H7 (cell line): ENCODE results near the gene BAG5. TPM values are rescaled to one million over a fixed set of nuclear protein-coding genes. Genes with fewer than 3 reads are reported as not detected.
A peak's percentile ranks its signal among the peaks of the same experiment; 100 is the strongest.
"Not testable (repeated sequence)": the region's sequence is repeated elsewhere in the genome, so short reads cannot be mapped to it uniquely, and the experiment has no call there.

Source experiments
- DNase-seq: peaks from one replicate; pipeline ENCODE4 v3.0.0; 2012
- H3K27me3 ChIP-seq: 2 replicates; pipeline ENCODE4 v1.6.0; 2011; ENCODE audit warnings: mild to moderate bottlenecking, low read length; ENCODE audit not compliant: control insufficient read depth, insufficient read depth
- H3K36me3 ChIP-seq: replicated peaks from 2 replicates; pipeline ENCODE4 v1.5.1; 2011; ENCODE audit warnings: low read length; ENCODE audit not compliant: control insufficient read depth, insufficient read depth
- H3K4me3 ChIP-seq: 2 replicates; pipeline ENCODE4 v1.5.1; 2011; ENCODE audit warnings: low read depth, mild to moderate bottlenecking, control low read depth, low read length, moderate library complexity; ENCODE audit not compliant: insufficient read depth
- total RNA-seq: library from RNA; depleted of rRNA; stranded (reverse); fragments of >200 nt; shearing (Covaris generic); gene quantifications from 2 replicates; pipeline ENCODE4 v1.2.3, GENCODE V29; 2014; rRNA removed

The BAG5 gene, protein sequence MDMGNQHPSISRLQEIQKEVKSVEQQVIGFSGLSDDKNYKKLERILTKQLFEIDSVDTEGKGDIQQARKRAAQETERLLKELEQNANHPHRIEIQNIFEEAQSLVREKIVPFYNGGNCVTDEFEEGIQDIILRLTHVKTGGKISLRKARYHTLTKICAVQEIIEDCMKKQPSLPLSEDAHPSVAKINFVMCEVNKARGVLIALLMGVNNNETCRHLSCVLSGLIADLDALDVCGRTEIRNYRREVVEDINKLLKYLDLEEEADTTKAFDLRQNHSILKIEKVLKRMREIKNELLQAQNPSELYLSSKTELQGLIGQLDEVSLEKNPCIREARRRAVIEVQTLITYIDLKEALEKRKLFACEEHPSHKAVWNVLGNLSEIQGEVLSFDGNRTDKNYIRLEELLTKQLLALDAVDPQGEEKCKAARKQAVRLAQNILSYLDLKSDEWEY
- 16.6 and 17.7 TPM in 2 replicates for total RNA-seq

DNA sequence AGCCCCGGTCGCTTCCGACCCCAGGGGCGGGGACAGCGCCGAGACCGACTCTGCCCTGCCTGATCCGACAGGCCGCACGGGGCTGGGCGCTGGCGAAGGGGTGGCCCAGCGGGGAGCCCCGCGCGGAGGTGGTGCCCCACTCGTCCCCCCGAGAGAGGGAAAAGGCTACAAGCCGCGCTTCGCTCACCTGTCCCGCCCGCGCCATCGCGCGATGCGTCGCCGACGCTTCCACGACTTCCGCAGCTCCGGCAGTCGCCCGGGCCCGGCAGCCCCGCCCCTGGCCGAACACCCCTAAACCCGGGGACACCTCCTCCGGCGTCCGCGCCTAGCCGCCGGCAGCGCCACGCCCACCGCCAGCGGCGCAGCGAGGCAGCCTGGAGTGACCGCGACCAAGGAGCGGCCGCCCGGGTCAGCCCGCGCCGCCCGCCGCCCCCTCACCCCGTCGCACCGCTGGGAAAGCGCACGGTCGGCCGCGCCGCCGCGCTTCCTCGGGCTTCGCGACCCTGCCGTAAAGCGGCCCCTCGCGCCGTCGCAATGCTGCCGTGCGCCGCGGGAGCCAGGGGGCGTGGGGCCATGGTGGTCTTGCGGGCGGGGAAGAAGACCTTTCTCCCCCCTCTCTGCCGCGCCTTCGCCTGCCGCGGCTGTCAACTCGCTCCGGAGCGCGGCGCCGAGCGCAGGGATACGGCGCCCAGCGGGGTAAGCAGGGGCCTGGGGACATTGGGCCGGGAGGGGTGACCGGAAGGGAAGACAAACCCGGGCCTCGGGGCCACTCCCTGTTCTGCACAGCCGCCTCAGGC, at the start of gene BAG5, which contains the start of gene COA8:
Gene BAG5 (minus strand): TSS at position 229 of the 797 bp plus-strand sequence. CDS start 1,493 bp downstream, outside the sequence.
Gene COA8 (plus strand): TSS at position 532 of the 797 bp plus-strand sequence. CDS start 42 bp downstream, at position 574.
- Histone ChIP-seq H3K4me3 (peak within 1 kb of the TSS; percentile 94), H3K27me3 (no peaks in the 10 kb centered on the region), H3K36me3 (peaks cover 5% of the 10 kb centered on the region)
- peak; percentile 98 for DNase-seq

DNA sequence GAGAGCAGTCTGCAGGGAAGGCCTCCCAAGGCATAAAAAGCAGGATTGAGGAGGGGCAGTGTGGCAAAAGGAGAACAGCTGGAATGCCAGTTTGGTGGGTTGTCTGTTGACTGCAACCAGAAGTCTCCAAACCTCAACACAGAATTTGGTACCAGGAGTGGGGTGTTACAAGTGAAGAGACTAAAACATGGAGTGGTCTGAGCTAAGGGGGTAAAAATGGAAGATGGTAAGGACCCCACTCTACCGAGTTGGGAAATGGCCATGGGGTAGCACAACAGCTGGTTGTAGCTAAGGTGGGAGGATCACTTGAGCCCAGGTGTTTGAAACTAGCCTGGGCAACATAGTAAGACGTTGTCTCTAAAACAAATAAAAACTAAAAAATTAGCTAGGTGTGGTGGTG, 48.8 kb upstream of the BAG5 start:
- Histone ChIP-seq H3K27me3 (no peaks in the 10 kb centered on the region; the same call in 1 of the 2 replicates), H3K36me3 (no peaks in the 10 kb centered on the region), H3K4me3 (no peak overlapping the region)
- DNase-seq: no peak

DNA sequence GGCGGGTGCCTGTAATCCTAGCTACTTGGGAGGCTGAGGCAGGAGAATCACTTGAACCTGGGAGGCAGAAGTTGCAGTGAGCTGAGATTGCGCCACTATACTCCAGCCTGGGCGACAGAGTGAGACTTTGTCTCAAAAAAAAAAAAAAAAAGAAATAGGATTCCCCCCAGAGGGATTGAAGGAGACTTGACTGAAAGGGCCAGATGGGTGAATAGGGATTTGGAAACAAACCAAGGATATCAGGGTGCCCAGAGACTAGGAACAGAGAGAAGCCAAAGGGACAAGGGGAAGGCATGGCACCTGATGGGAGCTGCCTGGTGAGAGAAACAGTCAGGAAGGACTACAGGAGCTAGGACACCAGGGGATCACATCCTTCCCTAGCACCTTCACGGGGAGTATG, 46.6 kb upstream of the BAG5 start:
- peak; percentile 5 for DNase-seq
- H3K4me3 ChIP-seq, H3K27me3 ChIP-seq, H3K36me3 ChIP-seq: not testable (repeated sequence)

DNA sequence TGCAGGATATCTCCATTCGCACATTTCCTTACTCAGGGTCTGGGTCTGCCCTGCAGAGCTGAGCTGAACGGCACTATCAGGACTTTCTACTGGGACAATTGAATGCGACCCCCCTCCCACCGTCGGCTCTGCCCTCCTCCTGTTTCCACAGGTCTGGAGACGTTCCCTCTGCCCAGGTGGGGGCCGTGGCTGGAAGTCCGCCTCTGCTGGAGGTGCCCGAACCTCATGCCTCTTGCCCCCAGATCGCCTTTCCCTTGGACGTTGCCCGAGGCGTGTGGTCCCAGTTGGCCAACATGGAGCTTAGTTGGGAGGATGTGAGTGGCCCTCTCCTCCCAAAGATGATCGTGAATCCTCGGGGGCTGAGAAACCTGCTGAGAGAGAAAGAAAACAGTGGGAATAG, 45.4 kb upstream of the BAG5 start:
- Histone ChIP-seq H3K36me3 (no peaks in the 10 kb centered on the region), H3K4me3 (no peak overlapping the region), H3K27me3 (no peaks in the 10 kb centered on the region; the same call in 1 of the 2 replicates)
- peak; percentile 42 for DNase-seq

DNA sequence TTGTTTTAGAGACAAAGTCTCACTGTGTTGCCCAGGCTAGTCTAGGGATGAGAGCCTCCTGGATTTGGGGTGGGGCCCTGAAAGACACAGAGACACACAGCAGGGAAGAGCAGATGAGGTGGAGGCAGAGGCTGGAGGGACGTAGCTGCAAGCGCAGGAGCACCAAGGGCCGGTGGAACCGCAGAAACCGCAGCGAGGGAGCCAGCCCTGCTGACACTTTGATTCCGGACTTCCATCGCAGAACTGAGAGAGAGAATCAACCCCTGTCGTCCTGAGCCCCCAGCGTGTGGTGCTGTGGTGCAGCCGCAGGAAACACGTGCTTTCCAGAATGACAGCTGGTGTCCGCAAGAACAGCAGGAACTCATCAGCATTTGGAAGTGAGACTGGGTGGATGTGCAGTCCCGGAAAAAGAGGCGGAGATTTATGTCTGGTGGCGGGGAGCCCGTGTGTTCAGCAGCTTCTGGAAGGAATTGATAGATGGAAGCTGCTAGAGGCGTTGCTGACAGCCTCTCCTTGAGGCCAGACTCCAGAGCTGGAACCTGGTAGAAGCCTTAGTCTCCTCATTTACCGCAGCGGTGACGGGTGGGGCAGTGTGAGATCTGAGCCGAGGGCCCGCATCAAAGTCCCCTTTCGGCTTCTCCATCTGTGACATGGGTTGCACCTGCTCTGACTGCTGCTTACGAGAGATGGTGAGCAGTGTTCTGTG, 44.7 kb upstream of the BAG5 start:
- no peaks in the 10 kb centered on the region; the same call in 1 of the 2 replicates for H3K27me3 ChIP-seq
- DNase-seq: peak; percentile 84
- no peak overlapping the region for H3K4me3 ChIP-seq
- no peaks in the 10 kb centered on the region for H3K36me3 ChIP-seq

DNA sequence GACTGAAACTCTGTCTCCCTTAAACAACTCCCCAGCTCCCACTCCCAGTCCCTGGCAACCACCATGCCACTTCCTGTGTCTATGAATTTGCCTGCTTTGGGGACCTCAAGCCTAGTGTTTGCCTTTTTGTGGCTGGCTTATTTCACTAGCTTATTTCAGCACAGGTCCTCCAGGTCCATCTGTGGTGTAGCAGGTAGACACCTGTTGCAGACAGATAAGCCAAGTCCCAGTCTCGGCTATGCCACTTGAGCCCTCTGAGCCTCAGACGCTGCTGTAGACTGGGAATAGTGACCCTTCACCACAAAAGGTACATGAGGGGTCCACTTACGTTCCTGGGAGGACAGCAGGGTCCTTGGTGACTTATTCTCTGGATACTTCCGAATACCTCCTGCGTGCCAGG, 42.2 kb upstream of the BAG5 start:
- no peaks in the 10 kb centered on the region for H3K36me3 ChIP-seq
- H3K4me3 ChIP-seq: no peak overlapping the region
- no peaks in the 10 kb centered on the region; the same call in 1 of the 2 replicates for H3K27me3 ChIP-seq
- DNase-seq: peak; percentile 12

DNA sequence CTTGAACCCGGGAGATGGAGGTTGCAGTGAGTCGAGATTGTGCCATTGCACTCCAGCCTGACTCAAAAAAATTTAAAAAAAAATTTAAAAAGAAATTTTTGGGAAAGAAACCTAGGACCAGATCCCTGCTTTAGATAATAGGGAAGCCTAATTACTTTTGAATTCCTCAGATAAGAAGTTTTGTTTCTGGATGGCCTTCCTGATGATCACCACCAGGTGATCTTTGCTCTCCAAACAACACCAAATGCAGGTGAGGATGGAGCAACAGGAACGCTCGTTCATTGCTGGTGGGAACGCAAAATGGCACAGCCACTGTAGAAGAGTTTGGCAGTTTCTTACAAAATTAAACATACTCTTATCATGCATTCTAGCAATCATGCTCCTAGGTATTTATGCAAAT, 38.0 kb upstream of the BAG5 start:
- H3K36me3 ChIP-seq: no peaks in the 10 kb centered on the region
- no peak overlapping the region for H3K4me3 ChIP-seq
- peak; percentile 20 for DNase-seq
- no peaks in the 10 kb centered on the region for H3K27me3 ChIP-seq

DNA sequence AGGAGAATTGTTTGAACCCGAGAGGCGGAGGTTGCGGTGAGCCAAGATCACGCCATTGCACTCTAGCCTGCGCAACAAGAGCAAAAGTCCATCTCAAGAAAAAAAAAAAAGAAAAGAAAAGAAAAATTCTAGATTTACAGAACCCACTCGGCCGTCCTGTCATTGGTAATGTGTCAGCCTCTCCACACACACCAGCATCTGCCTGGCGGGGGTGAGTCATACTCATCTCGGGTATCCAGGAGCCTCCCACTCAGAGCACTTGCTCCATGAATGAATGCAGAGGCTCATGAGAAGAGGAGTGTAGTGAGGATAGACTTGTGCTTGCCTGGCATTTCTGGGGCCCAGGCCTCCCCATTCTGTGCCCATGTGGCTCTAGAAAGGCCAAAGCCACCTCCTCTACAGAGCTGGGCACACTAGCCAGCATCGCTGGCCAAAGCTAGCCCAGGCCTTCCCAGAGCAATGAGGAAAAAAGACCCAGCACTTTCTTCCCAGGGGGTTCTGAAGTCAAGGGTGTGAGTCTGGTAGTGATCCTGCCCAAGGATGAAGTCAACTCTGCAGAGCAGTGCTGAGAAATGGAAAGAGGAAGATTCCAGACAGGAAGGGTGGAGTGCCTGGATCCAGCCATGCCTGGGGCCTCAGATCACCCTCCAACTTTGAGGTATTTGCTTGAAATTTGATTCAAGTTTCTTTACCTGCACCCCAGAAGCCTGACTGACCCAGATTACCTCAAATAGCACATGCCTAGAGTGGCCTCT, 35.3 kb upstream of the BAG5 start:
- H3K27me3 ChIP-seq: no peaks in the 10 kb centered on the region
- peak; percentile 47 for DNase-seq
- no peak overlapping the region for H3K4me3 ChIP-seq
- no peaks in the 10 kb centered on the region for H3K36me3 ChIP-seq

DNA sequence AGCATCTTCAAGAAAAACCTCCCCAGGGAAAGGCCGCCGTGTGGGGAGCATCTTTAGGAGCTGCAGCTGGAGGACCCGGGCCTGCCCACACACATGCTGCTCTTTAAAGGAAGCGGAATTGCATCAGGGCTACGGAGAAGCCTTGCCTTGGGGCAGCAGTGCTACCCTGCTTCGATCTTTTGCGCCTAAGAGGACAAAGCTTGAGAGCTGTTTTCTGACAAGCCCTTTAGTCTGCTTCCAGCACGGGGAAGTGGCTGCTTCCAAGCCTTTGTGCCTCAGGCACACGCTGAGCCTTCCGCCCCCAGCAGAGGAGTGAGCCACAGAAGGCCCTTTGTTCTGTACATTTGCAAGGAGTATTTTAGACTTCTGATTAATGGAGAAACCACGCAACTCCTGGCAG, 31.8 kb upstream of the BAG5 start:
- Histone ChIP-seq H3K27me3 (no peaks in the 10 kb centered on the region), H3K36me3 (no peaks in the 10 kb centered on the region; the same call in none of the 2 replicates), H3K4me3 (no peak overlapping the region)
- DNase-seq: peak; percentile 66

DNA sequence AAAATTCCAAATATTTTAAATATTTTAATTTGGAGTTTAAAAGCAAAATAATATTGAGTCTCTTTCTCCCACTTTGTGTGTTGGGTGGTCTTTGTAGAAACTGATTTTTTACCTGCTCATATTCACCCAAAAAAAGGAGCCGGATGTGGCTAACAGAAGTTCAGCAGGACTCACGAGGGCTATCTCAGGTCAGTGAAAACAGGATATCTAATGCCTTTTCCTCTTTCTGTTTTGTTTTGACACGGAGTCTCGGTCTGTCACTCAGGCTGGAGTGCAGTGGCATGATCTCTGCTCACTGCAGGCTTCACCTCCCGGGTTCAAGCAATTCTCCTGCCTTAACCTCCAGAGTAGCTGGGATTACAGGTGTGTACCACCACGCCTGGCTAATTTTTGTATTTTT, 31.1 kb upstream of the BAG5 start:
- H3K4me3 ChIP-seq: no peak overlapping the region
- no peak for DNase-seq
- H3K27me3 ChIP-seq: no peaks in the 10 kb centered on the region
- no peaks in the 10 kb centered on the region; the same call in none of the 2 replicates for H3K36me3 ChIP-seq

DNA sequence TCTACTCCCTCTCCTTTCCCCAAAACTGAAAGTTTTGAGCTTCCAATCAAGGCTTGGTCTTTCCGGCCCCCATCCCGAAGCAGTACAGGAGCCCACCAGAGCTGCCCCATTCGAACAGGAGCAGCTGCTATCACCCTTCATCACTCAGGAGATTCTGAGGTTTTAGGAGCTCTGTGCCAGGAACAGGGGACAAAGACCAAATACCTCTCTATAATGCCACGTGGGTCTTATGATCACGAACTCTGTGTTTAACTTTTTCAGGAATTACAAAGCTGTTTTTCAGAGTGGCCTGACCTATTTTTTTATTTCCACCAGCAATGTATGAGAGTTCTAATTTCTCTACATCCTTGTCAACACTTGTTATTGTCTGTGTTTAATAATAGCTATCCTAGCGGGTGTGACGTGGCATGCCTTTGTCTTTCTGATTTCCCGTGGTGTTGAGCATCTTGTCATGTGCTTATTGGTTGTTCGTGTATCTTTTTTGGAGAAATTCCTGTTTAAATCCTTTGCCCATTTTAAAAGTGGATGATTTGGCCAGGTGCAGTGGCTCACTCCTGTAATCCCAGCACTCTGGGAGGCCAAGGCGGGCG, 22.0 kb upstream of the BAG5 start:
- no peaks in the 10 kb centered on the region for H3K27me3 ChIP-seq

DNA sequence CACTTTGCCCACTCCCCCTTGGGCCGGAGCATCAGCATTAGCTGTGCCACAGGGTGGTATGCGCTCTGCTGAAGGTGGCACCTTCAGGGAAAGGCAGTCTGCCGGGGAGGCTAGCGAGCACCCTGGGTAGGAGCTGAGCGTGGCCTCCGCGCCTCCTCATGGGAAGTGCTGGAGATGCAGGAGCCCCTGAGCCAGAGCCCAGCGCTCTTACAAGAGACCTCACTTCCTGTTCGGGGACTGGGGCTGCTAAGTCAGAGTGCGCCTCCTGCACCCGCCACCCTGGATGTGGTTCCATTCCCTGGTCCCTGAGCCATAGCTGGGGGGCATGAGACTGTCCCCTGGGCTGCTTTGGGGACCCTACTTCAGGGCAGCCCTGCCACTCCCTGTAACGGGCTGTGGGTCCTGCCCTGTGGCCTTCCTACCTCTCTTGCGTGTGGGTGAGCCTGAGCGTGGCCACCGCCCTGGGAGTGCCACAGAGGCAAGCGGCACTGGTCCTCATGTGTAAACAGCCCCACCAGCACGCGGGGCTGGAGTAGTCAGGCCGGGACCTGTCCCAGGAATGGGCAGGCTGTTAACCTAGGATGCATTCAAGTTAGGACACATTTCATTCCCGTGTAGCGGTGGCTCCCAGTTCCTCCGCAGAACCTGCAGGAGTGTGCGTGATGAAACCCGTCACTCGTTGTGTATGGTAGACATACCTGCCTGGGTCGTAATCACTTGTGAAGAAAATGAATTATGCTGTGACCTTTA, 19.7 kb upstream of the BAG5 start:
- H3K4me3 ChIP-seq: no peak overlapping the region
- H3K27me3 ChIP-seq: no peaks in the 10 kb centered on the region
- DNase-seq: peak; percentile 56
- H3K36me3 ChIP-seq: peaks cover 1% of the 10 kb centered on the region; the same call in 1 of the 2 replicates

More for the DNA sequence above, 22.0 kb upstream of the BAG5 start:
- Histone ChIP-seq H3K4me3 (no peak overlapping the region), H3K36me3 (no peaks in the 10 kb centered on the region; the same call in 1 of the 2 replicates)
- DNase-seq: no peak

DNA sequence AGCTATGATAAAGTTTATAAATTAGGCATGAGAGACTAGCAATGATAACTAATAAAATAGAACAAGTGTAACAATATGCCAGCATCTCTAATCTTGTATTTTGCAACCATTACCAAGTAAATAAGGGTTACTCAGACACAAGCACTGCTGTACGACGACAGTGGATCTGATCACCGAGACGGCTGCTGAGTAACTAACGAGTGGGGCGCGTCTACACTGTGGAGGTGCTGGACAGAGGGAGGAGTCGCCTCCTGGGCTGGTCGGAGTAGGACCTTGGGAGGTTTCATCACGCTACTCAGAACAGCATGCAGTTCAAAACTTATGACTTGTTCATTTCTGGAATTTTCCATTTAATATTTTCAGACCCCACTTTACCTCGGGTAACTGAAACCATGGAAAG, 18.7 kb upstream of the BAG5 start:
- Histone ChIP-seq H3K27me3 (no peaks in the 10 kb centered on the region), H3K4me3 (no peak overlapping the region), H3K36me3 (peaks cover 3% of the 10 kb centered on the region; the same call in 1 of the 2 replicates)
- no peak for DNase-seq
